Measurements from ENCODE around the gene MYO5C.

- TF ChIP-seq NFYA (IDR thresholded peaks at IDR 0.05; ENCODE audit: borderline replicate concordance, low read depth, low read length) (no peak), SIN3A (IDR thresholded peaks at IDR 0.05; ENCODE audit: low read depth, low read length) (no peak), FOXM1 (IDR thresholded peaks at IDR 0.05; ENCODE audit: low read depth, low read length) (no peak), LARP7 (IDR thresholded peaks at IDR 0.05) (no peak), ESRRA (IDR thresholded peaks at IDR 0.05; ENCODE audit: low read length) (no peak), RAD21 (IDR thresholded peaks at IDR 0.05; ENCODE audit: insufficient read depth, low read depth, low read length) (no peak), CTCF (IDR thresholded peaks at IDR 0.05 in 2 of 3, conservative IDR thresholded peaks at IDR 0.05 in 1 of 3; ENCODE audit: control insufficient read depth in 2 of 3, extremely low read depth in 1 of 3, insufficient read depth in 1 of 3, low read depth in 3 of 3, low read length in 3 of 3) (no peak)
These were observed 4.8 kb downstream of the MYO5C start for GRCh38 chr15:52290800-52291199.

All from GM12878 (cell line).